Stimulated activated CD8-positive, alpha-beta memory T cell treated with anti-CD3 and anti-CD28 coated beads, Interleukin-12 subunit alpha, Interleukin-12 subunit beta, amount 100 ng/mL, for 1 hour (primary cell): Measurements from ENCODE around the gene MACROD1.
"Not testable (repeated sequence)": the region's sequence is repeated elsewhere in the genome, so short reads cannot be mapped to it uniquely, and the experiment has no call there.

Experiments
- DNase-seq: peaks from one replicate; pipeline ENCODE4 v3.0.0-alpha.2; 2020; ENCODE audit warnings: low read depth

MACROD1 gene

DNA sequence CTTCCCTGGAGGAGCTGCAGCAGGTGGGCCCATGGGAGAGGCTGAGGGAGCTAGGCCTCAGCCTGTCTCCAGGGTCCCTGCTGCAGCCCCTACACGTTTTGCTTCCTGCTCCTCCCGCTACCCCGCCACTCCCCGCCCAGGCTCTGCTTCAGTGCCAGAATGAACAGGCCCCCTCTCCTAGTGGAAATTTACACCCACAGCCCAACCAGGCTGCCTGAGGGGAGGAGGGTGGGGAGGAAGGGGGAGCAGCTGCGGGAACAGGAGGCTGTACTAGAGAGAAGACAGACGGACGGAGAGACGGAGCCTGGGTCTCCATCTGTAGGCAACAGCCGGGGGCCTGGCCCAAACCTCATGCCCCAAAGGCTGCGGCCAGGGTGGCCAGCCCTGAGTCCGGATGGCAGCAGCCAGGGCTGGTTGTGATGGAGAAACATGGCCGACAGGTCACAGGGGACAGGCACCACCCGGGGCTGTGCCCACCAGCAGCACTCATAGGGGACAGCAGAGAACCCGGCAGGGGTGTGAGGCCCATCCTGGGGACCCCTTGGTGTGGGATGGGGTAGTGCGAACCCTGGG, 109.6 kb downstream of the MACROD1 start:
- no peak for DNase-seq

DNA sequence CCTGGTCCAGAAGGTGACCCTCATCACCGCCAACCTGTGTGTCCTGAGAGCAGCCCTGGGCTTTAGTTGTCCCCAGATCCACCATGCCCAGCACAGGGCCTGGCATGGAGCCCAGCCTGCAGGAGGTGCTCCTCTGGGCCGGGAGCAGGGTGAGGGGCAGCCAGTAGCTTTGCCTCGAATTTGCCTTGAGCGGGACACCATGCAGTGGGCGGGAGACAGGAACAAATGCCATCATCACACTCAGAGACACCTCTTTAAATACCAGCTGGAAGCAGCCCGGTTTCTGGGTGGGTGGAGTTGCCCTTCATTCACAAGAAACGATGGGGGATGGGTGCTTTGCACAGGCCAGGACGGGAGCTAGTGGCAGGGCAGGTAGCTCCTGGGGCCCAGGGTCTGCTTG, 110.8 kb downstream of the MACROD1 start:
- no peak for DNase-seq

- DNase-seq = no peak
Observed at GRCh38 chr11:64053699-64054098, 112.2 kb downstream of the MACROD1 start.

DNA sequence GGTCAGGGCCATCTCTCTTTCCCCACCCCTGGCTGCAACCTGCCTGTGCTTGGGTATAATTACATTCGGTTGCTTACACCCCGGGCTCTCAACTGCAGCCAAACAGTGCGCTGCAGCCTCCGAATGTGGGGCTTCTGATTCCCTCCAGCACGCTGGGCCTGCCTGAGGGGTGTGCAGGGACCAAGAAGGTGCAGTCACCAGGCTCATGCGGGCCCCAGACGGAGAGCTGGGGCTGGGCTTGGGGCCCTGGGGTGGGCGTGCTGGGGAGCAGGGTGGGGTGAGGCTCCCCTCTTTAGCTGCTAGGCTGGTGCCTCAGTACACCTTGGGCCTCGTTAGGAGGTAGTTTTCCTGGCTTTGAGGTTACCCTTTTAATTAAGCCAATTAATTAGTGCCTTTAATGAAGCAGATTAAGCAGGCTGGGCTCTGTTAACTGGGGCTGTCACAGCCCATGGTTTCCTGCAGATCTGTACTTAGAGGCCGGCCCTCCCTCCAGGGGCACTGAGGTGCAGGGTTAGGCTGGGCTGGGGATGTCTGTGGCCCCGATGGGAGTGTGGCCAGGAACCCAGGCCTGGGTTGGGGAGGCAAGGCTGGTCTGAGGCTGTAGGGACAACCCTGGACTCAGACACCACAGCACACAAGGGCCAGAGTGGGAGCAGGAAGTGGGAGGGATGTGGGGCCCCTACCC, 112.8 kb downstream of the MACROD1 start:
- DNase-seq = no peak

GRCh38 chr11:64052436-64052835, 113.5 kb downstream of the MACROD1 start:
- no peak for DNase-seq

DNA sequence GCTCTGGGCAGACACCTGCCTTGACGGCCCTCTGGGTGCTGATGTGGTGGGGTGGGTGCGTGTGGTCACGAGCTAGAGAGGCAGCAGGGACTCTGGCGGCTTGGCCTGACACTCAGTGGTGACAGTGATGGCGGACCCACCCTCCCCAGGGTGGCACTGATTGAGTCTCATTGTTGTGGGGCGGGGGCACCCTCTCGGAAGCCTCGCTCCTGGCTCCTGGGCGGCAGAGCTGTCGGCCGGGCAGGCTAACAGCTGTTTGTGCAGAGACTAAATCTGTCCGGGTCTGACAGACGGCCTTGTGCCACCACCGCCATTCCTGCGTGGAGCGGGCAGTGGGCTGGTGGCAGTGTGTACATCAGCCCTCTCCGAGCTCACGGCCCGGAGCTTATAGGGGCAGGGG, 114.6 kb downstream of the MACROD1 start:
- no peak for DNase-seq

- DNase-seq = no peak
Observed at GRCh38 chr11:64049509-64049908, 116.4 kb downstream of the MACROD1 start.

DNA sequence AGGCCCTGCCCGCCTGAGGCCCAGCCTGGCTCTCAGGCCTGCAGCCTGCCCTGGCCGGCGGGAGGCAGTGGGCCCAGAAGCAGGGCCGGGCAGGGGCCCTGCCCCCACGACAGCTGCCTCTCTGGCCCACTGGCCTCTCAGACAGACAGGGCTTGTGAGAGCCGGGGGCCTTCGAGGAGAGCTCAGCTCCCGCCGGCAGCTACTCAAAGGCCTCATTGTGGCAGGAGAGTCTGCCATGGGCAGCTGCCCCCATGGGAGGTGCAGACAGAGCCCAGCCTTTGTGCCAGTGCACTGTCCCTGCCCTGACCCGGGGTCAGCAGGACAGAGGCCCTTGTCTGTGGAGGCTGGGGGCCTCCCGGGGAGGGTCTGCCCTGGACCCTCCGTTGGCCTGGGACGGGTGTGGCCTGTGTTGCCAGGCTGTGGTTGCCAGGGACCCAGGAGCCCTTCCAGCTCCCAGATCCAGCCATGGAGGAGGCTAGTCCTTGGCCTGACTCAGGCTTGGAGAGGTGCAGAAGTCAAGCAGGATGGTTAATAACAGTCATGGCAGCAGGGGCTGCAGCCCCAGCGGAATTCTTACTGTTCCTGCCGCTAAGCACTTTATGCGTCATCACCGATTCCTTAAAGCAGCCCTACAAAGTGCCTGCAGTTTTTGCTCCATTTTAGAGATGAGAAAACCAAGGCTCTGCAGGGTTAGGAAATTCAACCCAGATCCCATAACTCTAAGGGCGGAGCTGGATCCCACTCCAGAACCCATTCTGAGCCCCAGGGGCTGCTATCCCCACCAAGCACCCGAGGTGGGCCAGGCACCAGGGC, 117.7 kb downstream of the MACROD1 start:
- no peak for DNase-seq

GRCh38 chr11:64047373-64047772, 118.5 kb downstream of the MACROD1 start:
- not testable (repeated sequence) for DNase-seq

GRCh38 chr11:64045700-64046099, 120.2 kb downstream of the MACROD1 start:
- no peak for DNase-seq

GRCh38 chr11:64044730-64045393, 121.1 kb downstream of the MACROD1 start:
- no peak for DNase-seq

DNA sequence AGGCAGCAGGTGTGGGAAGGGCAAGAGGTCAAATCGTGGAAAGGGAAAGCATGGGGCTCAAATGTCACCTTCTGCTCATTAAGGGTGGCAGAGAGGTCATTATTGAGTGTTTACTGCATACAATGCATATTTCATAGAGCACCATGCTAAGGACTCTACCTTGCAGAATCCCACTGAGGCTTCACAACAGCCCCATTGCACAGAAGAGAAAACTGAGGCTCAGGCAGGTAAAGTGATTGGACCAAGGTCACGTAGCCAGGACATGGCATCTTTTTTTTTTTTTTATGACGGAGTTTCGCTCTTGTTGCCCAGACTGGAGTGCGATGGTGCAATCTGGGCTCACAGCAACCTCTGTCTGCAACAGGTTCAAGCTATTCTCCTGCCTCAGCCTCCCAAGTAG, 122.4 kb downstream of the MACROD1 start:
- DNase-seq = no peak

- no peak for DNase-seq
Observed at GRCh38 chr11:64042301-64042700, 123.6 kb downstream of the MACROD1 start.

DNA sequence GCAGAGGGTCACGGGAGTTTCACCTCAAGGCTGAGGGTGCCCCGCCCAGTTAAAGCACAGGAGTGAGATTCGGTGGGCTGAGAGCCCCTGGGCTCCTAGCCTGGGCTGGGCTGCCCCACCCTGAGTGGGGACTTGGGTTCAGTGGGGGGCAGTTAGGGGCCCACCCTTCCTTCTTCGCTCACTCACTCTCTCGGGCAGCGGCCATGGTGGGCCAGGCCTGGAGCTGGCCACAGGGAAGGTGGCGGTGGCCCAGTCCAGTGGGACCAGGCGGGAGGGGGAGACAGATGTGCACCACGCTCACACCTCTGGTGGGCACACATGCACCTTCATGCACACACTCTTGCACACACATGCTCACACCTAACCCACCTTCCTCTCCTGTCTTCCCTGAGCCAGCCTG, 124.1 kb downstream of the MACROD1 start:
- DNase-seq = no peak

DNA sequence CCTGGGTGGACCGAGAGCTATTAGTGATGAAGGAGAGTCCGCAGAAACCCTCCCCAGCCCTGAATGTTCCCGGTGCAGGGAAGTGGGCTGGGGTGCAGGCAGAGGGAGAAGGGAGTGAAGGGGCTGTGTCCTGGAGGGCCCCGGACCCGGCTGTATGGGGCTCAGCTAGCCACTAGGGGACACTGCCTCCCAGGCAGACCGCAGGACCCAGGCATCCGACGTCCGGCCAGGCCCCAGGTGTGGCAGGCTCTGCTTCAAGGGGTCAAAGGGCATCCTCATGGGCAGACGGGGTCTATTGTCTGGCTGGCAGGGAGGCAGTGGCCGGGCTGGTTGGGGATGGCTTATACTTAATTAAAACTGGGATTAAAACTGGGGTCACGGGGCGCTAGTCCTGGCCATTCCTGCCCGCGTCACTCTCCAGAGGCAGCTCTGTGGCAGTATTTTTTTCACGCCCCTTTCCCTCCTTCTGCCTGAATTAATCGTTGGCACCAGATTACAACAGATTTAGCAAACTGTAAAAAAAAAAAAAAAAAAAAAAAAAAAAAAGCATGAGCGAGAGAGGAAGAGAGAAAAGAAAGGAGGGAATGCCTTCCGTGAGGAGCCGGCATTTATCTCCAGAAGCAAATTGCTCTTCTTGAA, 125.1 kb downstream of the MACROD1 start:
- DNase-seq = no peak

DNA sequence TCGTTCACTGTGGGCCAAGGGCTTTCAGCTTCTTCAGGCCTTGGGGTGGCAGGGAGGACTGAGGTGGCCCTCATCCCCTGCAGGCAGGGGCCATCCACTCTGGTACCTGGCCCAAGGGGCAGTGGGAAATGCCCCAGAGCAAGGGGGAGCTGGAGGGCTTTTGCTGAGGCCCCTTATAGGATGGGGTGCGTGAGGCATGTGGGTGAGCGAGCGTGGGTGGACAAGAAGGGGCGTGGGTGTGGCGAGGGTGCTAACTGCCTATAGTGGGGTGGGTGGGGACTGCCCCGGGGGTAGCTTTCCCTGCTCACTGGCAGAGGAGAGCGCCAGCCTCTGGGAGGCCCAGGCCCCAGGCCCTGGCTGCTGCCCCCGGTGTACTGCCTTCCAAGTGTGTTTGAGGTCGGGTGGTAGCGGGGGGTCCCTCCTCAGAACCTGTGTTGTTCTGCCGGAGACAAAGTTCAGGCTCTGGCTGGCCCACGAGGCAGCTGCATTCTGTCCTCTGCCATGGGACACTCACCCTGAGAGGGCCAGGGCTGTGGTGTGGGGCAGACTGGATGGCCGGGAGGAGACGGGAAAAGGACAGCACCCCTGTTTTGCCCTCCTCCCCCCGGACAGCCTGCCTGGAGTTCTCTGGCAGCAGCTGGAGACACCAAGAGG, 126.8 kb downstream of the MACROD1 start:
- DNase-seq = no peak

DNA sequence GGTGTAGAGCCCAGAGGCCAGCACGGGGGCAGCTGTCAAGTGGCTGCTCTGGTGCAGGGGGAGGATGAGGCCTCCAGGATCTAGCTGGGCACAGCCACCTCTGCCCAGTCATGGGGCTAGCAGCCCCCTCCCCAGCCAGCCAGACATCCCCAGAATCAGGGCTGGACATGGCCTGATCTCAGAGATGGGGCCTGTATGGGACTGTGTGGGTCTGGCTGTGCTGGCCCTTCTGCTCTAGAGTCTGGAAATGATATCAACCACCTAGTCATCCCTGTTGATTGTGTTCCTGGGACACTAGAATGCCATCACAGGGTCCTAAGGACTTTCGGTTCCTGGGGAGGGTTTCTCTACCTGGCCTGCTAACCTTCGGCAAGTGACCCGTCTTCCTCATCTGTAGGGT, 127.4 kb downstream of the MACROD1 start:
- DNase-seq = no peak

GRCh38 chr11:64037027-64037634, 128.8 kb downstream of the MACROD1 start:
- no peak for DNase-seq

DNA sequence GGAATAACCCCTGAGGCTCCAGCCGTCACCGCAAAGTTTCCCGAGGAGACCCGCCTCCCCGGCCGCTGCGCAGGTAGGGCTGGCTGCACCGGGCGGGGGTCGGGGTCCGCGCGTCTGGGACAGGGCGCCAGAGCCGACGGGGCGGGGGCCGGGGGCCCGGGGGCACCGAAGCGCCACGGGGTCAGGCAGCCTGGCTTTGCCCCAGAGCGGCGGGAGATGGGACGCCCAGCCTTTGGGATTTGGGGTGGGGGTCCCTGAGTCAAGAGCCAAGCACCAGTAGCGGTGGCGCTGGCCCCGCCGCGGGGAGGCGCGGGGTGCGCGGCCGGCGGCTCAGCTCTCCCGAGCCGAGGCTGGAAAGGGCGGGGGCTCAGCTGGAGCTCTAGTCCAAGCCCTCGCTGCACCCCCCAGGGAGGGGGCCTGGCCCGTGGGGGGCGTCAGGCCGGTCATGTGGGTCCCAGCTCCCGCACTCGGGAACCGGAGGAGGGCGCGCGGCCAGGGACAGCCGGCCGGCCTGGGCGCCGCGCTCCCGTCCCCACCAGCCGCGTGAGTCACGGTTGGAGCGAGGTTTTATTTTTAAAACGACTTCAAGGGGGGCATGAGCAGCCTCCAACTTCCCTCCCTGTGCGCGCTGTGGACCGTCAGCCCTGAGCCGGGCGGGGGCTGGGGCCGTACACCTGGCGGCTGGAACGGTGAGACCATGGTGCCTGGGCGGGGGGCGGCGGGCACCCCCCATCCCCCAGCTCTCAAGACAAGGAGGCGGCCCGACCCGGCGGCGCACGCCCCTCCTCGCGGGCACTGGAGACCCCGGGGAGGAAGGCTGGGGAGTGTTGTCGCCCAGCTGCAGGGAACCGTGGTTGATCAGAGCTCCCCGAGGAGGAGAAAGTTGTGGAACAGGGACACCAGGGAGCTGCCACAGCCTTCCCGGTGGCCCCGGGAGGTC, 129.6 kb downstream of the MACROD1 start:
- DNase-seq = no peak

DNA sequence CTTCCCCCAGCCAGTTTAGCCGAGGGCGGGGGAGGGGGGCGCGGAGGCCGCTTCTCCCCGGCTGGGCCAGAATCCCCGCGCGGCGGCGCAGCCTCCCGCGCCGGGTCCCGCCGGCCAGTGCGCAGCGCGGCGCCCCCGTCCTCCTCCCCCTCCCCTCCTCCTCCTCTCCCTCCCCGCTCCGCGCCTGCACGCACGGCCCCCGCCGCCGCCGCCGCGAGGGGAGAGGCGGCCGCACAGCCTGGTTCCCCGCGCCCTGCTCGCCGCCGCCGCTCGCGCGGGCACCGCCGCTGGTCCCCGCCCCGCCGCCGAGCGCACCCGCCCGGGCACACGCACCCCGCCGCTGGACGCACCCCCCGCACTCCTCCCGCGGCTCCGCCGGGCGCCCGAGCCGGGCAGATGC, 130.3 kb downstream of the MACROD1 start, which contains the start of gene FLRT1:
Gene FLRT1, plus strand, starts transcription at position 356 of the 400 bp plus-strand sequence. CDS start 80,337 bp downstream, outside the sequence.
- DNase-seq = no peak
